GM21619 (cell line): ENCODE data around the gene YES1.
"Not testable (repeated sequence)": the region's sequence is repeated elsewhere in the genome, so short reads cannot be mapped to it uniquely, and the experiment has no call there.

Source experiments
- ATAC-seq: cut with Tn5 transposase; IDR thresholded peaks from one replicate; pipeline ENCODE4 v1.9.1; 2021; ENCODE audit not compliant: unreplicated experiment

YES1 gene

GRCh38 chr18:824179-824578 lies 12.1 kb upstream of the YES1 start:
- no peak for ATAC-seq

DNA sequence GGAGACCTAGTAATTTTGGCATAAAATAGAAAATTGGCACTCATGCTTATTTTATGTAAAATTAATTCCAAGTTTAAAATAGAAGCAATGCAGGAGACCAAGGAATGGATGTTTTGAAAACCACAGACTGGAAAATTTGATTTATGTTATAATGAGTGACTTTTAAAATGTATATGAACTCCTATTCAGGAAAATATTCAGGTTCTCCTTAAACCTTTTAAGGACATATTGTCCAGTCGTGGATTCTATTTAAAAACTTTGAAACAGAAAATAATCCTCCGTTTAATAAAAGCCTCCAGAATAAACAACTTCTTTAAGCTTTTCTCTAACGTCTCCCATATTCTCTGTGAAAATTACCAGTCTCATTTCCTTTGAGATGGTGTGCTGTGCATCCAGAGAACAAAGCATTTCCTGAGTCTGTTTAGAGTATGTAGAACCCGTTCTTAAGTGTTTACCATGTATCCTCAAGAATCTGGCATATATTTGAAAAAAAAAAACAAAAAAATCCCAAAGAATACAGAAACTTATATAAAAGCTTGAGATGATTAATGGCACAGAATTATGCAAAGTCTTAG lies 8.6 kb upstream of the YES1 start:
- no peak for ATAC-seq

DNA sequence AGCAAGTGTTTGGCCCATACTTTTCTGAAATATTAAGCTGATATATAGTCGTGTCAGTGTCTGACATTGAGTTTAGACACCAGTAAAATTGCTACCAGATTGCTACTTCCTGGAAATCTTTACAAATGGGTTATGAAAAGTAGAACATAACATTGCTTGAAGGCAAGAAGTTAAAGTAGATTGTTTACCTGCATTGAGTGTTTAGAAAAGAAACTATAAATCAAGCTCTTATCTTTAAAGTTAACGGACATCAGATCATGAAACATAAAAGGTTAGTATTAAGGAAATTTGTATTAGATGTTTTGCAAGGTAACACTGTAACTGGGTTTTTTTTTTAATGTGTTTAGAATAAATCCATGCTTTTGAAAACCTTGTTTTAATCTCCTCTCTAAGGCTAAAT lies 4.8 kb upstream of the YES1 start:
- ATAC-seq: no peak

- ATAC-seq: no peak
Measured at GRCh38 chr18:816088-816653, 4.1 kb upstream of the YES1 start.

GRCh38 chr18:815353-815752 lies 3.3 kb upstream of the YES1 start:
- no peak for ATAC-seq

GRCh38 chr18:814300-815084 lies 2.5 kb upstream of the YES1 start:
- no peak for ATAC-seq

DNA sequence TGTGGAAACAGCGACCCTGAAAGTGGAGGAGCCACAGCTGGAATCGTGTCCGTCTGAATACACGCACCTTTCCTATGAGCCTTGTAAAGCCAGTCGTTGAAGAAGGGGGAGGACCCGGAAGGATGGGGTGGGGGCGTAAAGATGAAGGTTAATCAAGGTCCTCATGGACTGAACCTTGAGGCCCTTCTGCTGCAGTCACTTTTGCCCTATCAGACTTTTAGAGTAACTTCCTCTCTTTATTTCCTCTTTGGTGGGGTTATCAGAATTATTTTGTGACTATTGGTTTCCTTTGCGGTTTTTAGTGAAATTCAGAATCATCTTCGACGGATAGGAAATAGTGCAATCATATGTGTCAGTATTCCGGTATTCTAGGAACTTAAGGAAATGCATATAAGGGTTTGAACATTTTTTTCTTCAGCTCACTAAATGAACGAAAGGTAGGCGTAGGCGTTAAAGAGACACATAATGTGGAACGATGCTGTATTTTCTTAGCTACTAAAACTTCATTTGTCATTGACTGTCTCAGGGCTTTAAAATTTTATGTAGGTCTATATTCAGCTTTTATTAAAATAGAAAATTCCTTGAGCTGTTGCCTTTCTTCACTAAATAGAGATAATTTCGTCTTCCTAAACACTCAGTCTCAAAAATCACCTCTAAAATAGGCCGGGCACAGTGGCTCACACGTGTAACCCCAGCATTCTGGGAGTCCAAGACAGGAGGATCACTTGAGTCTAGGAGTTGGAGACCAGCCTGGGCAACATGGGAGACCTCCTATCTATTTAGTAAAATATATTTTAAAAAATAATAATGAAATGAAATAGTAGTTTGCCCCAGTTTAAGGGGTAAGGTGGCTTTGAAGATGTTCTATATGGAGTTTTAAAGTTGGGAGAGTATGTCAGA lies 1.4 kb upstream of the YES1 start:
- ATAC-seq: no peak

GRCh38 chr18:812376-813171 lies 532 bp upstream of the YES1 start:
- ATAC-seq: peak; percentile 46

- ATAC-seq: peak; percentile 16
Measured at GRCh38 chr18:811182-811891, 705 bp downstream of the YES1 start.

DNA sequence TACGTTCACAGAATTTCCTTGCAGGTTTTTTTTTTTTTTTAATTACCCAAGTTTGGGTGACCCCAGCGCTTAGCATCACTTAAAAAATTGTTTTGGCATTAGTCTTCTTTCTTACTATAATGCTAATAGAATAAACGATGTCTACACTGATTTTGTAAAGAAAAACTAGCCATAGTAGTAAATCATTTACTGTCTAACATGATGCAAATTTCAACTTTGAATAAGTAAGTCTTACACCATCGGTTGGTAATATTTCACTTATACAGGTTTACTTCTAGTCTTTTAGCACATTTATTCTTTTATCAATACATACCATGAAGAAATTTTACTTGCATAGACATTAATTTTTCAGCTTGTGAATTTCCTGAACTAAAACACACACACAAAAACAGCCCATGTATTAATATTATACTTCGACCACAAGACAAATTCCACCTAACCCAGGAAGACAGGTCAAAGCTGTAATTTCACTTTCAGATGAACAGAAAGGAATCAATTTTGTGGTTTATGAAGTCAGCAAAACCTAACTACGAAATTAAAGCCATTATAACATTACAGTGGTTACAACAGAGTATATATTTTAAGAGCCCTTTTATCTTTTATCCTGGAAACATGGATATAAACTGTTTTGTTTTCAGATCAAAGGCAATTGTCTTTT lies 1.9 kb downstream of the YES1 start:
- ATAC-seq: peak; percentile 19

- not testable (repeated sequence) for ATAC-seq
Measured at GRCh38 chr18:809228-809627, 2.8 kb downstream of the YES1 start.

DNA sequence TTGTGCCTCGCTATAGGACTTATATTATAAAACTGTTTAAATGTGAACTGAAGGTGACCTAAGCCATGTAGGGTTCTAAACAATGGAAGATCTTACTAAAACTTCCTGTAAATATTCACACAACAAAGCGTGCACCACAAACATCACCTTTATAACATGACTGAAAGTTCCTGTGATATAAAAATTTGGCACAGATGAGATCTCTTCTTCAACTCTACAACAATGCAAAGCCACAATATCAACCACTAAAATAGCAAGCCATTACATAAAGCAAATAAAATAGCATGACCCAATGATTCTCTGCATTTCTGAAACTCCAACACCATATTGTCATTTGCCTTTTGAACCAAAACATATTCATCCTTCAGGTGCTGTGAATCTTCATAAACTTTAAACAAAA lies 3.5 kb downstream of the YES1 start:
- no peak for ATAC-seq

- no peak for ATAC-seq
Measured at GRCh38 chr18:808086-808485, 4.0 kb downstream of the YES1 start.

DNA sequence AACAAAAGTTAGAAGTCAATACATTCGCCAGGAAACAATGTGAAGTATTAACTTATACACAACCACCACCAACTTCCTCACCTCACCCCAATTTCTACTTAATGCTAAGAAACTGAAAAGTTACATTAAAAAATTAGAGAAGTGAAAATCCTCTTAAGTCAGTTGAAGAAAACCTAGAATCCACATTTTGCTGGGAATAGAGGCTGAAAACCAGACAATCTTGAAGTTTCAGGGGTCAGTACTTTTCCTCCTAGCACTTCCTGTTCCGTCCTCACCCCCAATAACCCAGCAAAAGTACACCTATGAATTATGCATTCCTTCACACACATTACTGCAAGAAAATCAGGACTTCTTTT lies 6.3 kb downstream of the YES1 start:
- ATAC-seq: peak; percentile 36

DNA sequence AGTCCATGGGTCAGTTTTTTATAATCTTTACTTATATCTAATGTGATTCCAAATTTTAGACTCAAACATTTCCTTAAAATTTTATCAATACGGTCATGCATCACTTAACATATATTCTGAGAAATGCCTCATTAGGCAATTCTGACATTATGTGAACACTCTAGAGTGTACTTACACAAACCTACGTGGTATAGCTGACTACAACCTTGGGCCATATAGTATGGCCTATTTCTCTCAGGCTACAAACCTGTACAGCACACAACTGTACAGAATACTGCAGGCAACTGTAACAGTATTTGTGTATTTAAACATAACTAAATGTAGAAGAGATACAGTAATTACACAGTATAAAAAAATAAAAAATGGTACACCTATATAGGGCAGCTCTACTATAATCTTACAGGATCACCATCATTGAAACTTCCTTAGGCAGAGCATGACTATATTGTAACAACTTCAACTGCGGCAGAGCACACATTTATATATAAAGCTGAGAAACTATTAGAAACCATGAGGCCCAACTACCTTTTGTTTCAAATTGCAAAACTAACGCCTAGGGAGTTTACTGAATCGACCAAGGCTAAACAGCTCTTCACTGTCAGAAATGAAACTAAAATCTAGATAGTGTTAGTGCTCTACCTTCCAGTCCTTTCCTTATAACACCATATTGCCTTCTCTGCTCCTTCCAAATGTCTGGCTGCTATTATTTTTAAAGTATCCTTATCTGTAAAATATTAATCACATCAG lies 6.9 kb downstream of the YES1 start:
- ATAC-seq: peak; percentile 44

DNA sequence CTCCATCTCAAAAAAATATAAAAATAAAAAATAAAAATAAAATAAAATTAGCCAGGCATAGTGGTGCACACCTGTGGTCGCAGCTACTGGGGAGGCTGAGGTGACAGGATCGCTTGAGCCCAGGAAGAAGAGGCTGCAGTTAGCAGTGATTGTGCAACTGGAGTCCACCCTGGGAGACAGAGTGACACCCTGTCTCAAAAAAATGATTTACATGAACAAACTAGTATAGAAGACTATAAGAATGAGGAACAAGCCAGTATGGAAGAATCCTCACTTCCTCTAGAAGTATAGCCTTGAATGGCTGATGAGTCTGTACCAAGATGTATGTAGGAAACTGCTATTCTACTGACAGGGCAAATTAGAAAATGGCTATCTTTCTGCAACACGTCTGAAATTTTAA lies 10.9 kb downstream of the YES1 start:
- no peak for ATAC-seq

- no peak for ATAC-seq
Measured at GRCh38 chr18:799943-800342, 12.1 kb downstream of the YES1 start.

GRCh38 chr18:795383-795782 lies 16.7 kb downstream of the YES1 start:
- not testable (repeated sequence) for ATAC-seq

DNA sequence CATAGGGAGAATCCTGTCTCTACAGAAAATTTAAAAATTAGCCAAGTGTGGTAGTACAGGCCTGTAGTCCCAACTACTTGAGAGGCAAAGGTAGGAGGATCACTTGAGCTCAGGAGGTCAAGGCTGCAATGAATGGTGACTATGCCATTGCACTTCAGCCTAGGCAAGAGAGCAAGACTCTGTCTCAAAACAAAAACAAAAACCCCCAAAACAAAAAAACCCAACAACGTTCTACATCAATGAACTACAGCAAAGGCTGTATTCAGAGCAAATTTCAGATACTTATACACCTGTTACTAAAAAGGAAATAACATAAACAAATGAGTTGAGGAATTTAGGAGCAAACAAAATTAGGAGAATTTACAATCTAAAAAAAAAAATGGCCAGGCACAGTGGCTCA lies 22.6 kb downstream of the YES1 start:
- no peak for ATAC-seq
